Limb (tissue), 2 donors: ENCODE measurements around the gene METTL24.

Source experiments
- DNase-seq, 2 donors: peaks; one replicate each; pipeline ENCODE4 v3.0.0-alpha.2; 2016; ENCODE audit errors: extremely low spot score in 2 of 2

The METTL24 gene

DNA sequence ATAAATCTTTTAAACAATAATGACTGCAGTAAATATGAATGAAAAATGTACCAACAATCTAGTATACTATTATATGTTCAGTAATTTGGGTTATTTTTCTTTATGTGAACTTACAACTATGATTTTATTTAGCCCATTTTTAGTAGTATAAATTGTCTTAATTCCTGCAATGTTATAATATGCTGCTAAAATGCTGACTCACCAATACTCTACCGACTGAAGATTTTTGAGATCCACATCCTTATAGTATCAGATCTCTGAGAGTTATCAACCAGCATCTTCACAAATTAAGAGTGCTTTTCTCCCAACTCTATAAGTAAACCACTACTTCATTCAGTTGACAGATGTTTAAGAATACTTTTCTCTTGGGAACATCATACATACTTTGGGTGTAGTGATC lies 161.3 kb downstream of the METTL24 start:
- DNase-seq, result no peak

DNA sequence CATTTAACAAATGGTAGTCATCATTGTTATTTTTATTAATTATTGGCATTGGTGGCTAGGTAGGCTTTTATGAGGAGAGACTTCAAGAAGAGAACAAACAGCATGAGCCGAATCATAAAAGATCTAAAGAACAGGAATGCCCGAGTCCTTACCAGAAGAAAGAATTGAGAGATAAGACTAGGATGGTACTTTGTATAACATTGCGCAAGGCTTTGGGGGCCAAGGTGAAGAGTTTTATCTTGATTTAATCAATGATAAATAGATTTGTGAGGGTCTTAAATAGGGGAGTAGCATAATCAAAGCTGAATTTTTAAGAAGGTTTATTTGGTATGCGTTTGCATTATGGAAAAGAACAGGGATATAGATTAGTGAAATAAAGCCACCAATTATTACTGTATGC lies 162.5 kb downstream of the METTL24 start:
- DNase-seq, result no peak
